HTR-8/SVneo (cell line): ENCODE results near the gene TBC1D8.

ENCODE experiments used
- DNase-seq: peaks from one replicate; pipeline ENCODE4 v3.0.0; 2011; ENCODE audit warnings: low spot score, mixed read lengths; ENCODE audit not compliant: insufficient read length
- FAIRE-seq: peaks from 2 replicates; lab custom pipeline; 2011; peaks lifted over from hg19 to GRCh38; lab: Jason Lieb, UNC

TBC1D8 gene

DNA sequence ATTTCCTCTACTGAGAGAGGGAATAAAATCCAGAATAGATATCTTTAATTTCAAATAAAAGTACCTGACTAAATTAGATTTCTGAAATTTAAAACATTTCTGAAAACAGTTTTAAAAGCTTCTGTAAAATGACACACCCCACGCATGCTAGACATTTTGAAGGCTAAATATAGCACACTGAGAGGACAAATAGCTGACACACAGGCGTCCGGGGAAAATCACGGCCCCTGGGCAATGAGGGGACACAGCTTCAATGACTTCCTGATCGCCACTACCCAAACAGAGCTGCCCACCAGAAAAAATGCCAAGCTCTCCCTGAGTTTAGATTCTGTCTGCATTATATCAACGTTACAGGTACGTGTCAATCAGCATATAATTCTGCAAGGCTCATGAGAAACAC, 10.9 kb downstream of the TBC1D8 start:
- FAIRE-seq (no peak), DNase-seq (no peak)

DNA sequence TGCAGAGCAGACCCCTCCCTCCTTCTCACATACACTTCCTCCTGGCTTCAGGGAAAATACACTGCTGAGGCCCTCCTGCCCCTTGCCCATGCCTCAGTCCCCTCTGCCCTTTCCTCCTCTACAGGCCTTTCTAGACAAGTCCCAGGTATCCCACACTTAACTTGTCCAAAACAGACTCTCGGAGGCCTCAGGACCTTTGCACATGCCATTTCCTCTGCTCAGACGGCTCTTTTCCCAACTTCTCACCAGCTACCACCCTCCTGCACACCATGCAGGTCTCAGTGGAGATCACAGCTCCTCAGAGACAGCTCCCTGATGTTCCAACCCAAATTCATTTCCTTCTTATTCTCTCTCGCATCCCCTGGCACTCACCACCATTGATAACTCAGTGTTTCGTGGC, 11.7 kb downstream of the TBC1D8 start:
- DNase-seq, result no peak

DNA sequence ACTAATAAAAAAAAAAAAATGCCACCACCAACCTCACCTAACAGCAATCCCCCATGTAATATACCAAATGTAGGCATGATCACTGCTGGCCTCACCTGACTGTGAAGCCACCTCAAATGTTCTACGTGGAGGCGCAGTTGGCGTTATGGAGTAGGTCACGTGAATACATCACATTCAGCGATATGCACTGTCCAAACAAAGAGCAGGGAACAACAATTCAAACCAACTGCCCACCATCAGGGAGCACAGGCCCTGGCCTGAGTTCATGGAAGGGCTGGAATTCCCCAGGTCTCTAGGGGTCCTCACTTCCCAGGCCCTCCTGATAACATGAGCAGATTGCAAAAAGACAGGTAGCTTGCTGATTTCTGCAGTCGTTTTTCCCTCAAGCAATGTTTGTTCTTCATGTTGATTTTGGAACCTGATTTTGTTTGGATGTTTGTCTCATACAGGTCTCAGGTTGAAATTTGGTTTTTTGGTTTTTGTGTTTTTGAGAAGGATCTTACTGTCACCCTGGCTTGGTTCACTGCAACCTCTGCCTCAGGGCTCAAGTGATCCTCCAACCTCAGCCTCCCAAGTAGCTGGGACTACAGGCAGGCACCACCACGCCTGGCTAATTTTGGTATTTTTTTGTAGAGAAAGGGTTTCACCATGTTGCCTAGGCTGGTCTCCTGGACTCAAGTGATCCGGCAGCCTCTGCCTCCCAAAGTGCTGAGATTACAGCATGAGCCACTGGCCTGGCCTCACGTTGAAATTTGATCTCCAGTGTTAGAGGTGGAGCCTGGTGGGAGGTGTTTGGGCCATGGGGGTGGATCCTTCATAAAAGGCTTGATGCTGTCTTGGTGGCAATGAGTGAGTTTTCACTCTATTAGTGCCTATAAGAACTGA, 15.5 kb downstream of the TBC1D8 start:
- FAIRE-seq (no peak), DNase-seq (no peak)

More for the DNA sequence above, 11.7 kb downstream of the TBC1D8 start:
- no peak for FAIRE-seq

DNA sequence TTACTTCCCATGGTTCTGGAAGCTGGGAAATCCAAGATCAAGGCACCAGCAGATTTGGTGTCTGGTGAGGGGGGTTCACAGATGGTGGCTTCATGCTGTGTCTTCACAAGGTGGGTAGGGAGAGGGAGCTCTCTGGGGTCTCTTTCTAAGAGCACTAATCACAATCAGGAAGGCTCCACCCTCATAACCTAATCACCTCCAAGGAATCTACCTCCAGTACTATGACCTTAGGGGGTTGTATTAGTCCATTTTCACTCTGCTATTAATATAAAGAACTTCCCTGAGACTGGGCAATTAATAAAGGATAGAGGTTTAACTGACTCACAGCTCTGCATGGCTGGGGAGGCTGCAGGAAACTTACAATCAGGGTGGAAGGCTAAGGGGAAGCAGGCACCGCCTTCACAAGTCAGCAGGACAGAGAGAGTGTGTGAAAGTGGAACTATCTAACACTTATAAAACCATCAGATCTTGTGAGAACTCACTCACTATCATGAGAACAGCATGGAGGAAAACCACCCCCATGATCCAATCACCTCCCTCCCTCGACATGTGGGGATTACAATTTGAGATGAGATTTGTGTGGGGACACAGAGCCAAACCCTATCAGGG, 17.6 kb downstream of the TBC1D8 start:
- DNase-seq (no peak), FAIRE-seq (no peak)

DNA sequence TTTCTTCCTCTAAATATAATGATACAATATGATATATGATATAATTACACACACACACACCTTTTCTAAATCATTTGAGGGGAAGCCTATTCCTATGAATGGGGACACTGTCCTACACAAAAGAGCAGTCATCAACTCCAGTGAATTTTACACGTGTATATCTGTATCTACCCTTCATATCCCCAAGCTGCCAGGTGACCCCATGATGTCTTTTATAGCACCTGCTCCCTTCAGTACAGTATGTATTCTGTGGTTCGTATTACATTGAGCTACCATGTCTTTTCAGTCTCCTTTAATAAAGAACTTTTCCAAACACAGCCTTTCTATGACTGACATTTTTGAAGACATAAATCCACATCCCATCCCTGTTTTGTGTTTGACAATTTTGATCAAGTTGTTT, 19.0 kb downstream of the TBC1D8 start:
- no peak for FAIRE-seq
- DNase-seq, result no peak

DNA sequence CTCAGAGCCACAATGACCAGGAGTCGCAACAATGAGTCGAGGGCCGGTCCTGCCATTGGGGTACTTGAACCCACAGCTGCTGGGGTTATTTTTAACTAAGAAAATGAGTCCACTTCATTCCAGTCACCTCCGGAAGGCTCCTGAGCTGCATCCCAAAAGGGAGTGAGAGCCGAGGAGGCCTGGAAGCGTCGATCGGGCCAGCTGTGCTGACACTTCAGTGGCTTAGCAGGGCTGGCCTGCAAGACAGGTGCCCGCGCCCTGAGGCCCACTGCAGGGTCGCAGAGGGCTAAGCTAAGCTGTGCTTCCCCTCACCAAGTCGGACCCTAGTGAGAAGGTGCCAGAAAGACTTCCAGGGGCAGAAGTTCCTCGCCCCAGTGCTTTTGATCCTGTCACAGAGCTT, 21.1 kb downstream of the TBC1D8 start:
- FAIRE-seq (no peak), DNase-seq (no peak)

DNA sequence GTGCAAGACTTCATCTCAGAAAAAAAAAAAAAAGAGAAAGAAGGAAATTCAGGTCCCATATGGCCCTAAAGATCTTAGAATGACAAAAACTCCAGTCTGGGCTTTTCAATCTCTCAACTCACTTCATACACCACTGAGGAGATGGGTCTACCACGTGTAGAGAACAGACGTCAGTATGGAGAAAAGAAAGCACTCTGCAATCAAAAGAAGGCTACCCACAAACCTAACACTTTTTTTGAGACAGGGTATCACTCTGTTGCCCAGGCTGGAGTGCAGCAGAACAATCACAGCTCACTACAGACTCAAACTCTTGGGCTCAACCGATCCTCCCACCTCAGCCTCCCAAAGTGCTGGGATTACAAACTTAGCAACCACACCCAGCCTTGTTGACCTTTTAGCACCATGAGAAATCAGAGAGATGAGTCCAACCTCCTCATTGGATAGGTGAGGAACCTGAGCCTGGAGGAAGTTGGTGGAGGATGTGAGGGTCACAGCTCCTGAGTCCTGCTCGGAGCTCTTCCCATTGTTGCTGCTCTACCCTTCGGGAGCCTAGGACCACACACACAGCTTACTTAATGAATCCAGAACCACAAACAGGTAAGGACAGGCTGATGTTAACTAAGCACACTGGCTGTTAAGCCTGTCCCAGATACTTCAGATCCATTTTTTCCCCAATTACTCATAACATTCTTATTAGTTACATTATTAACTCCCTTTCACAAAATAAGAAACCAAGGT, 23.7 kb downstream of the TBC1D8 start:
- FAIRE-seq, result no peak
- no peak for DNase-seq

DNA sequence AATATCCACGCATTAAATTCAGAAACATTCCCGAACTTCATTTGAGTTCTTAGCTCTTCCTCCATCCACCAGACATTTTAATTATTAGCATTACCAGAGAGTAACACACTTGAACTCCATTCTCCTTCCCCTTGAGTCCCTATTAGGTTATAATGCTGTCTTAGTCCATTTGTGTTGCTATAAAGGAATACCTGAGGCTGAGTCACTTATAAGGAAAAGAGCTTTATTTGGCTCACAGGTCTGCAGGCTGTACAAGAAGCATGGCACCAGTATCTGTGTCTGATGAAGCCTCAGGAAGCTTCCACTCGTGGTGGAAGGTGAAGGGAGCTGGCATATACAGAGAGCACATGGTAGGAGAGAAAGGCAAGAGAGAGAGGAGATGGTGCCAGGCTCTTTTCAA, 25.4 kb downstream of the TBC1D8 start:
- FAIRE-seq (no peak), DNase-seq (no peak)

DNA sequence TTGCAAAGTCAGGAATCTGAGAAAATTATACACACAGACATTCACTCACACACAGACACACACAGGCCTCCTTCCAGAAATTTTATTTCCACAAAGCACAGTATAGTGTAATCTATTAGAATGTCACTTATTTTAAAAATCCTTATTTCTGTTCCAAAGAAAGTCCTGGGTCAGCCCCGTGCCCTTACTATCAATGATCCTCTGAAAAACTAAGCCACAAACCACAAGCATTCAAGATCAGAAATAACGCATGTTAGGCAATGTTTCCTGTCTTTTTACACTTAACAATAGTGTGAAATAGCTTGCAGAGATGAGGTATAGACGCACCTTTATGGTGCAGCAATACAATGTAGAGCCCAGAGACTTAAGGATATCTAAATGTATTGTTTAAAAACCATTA, 25.8 kb downstream of the TBC1D8 start:
- DNase-seq (peak; percentile 26), FAIRE-seq (no peak)

DNA sequence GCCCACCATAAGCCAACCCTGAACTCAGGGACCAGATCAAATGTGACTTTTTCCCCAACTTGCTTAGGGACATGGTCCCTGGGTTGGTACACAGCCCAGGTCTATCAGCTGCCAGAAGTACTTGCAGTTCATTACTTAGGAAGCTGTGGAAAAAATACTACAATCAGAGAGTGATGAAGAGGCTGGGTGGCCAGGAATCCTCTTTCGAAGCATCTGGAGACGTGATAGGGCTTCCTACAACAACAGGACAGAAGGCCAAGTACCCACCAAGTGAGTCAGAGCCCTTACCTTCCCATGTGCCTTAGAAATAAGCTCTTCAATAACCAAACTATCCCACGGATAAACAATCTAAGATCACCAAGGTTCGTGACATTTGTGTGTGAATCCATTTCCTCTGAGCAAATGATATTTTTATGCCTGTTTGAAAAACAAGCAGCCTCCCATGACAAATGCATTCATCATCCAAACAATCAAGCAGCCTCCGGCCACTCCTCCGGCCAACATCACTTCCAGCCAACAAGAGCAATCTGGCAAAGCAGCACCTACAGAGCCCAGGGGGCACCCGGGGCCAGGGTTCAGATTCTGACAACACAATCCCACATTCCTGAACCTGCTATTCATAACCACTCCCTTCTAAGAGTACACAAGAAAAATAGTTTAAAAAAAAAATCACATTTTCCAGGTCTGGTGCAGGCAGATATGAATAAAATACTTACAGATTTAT, 26.4 kb downstream of the TBC1D8 start:
- no peak for FAIRE-seq
- DNase-seq, result peak; percentile 81

DNA sequence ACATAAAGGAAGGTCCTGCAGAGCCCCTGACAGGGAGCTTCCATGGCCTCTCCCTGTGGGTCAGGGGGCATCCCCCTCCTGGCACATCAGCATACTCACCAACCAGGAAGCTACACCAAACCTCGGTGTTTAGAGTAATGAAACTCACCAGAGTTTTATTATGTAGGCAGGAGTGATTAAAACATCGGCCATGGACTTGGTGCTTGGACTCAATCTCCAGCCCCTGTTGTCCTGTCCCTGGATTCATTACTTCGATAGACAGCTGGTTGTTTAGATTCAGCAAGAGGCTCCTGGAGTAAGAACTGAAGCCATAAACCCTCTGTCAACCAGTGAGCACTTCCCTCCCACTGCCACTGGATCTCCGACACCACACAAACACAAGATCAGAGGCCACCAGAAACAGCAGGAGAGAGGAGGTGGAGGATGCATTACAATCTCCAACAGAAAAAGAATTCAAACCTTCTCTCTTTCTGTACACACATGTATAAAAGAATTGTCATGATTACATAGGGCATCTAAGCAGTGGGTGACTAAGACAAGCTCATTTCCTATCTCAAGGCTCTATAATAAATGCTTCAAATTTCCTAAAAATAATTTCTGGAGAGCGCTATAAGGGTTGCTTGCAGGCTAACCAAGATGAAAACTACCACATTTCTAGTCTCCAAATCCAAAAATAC, 27.2 kb downstream of the TBC1D8 start:
- FAIRE-seq, result no peak
- no peak for DNase-seq

DNA sequence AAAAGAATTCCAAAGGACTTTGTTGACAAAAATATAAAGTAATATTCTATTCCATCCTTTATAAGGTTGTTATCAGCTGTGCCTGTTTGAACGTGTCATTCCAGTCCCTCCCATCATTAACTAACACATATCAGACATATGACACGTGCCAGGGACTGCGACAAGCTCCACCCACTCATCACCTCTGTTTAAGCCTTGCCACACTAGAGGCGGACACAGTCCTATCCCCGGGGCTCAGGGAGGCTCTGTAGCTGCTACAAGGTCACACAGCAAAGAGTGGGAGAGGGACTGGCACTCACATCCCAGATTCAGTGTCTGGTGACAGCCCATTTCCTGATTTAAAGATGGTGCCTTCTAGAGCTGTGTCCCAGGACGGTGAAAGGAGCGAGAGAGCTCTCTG, 30.0 kb downstream of the TBC1D8 start:
- FAIRE-seq, result no peak
- DNase-seq, result no peak

DNA sequence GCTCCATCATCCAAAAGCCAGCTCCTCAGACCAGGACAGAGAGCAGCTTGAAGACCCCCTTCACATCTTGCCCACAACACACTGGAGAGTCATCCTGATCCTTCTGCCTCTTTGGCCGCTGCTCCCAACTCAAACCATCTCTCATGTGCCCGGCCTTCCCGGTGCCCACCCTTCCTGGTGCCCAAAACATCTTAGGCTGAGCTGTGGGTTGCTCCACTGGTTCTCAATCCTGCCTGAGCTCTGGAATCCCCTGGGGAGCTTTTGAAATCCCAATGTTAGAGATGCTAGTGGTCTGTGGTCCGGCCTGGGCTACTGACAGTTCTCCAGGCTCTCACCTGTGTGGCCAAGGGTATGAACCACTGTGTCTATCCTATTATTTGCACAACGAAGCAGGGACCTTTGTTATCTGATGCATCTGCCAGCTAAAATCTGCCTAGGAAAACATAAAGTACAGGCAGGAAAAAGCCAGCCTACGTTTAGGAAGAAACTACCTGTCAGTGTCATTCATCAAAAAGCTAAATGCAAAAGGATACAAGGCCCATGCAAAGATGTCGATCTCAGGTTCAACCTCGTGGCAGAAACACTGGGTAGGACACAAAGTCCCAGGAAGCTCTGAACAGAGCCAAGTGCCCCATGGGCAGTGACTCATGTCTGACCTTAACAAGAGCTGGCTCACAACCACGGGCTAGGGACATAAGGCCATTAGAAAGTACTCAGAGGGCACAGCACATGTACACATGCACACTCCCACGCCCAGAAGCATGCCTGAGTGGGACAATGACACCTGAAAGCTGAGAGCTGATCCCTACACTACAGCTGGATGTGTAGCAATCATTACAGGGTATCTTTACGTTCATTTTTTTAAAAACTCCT, 30.8 kb downstream of the TBC1D8 start:
- no peak for FAIRE-seq

DNA sequence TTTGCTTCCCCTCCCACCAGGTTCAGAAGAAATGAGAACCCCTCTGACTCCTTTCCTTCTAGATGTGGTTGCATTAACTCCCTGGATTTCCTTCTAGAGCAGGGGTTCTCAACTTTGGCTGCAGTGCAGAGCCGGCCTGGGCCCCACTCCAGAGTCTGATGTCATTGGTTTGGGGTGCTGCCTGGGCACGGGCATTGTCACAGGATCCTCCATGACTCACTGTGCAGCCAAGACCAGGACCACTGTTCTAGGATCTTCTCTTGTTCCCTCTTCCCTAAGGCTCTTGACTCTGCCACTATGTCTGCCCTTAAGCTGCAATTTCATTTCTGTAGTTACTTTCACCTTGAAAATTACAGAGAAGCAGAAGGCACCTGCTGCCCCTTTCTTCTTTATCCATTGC, 31.8 kb downstream of the TBC1D8 start:
- FAIRE-seq, result no peak
- DNase-seq, result no peak

More for the DNA sequence above, 30.8 kb downstream of the TBC1D8 start:
- DNase-seq, result peak; percentile 38

DNA sequence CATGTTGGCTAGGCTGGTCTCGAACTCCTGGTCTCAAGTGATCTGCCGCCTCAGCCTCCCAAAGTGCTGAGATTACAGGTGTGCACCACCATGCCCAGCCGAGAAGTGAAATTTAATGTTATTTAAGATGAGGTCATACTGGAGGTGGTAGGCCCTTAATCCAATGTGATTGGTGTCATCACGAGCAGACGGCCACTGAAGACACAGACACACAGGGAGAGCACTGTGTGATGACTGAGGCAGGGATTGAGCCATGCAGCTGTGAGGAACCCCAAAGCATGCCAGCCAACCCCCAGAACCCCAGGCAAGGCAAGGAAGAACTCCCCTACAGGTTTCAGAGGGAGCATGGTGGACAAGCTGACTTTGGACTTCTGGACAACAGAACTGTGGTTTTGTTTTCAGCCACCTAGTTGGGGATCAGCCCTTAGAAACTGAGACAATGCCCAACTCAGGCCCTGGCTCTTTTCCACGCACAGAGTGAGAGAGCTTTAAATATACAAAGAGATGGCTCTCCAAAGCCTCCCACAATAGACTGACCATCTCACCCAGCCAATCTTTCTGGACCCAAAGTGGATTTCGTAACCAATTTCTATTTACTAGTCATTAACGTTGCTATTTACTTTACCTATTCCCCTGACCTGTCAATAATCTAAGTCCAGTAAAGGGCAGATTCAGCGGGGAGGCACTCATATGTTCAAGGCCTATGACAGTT, 34.2 kb downstream of the TBC1D8 start:
- FAIRE-seq (no peak), DNase-seq (no peak)

DNA sequence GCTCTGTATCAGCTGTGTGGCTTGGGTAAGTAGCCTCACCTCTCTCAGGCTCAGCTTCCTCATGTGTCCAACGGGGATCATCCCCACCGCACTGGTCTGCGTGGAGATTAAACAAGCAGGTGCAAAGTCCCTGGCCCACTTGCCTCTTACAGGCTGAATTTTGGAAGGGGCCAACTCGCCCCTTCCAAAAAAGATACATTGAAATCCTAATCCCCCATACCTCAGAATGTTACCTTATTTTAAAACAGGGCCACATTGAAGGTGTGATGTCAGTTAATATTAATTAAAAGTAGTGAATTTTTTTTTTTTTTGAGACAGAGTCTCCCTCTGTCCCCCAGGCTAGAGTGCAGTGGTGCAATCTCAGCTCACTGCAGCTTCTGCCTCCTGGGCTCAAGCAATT, 34.8 kb downstream of the TBC1D8 start:
- FAIRE-seq (no peak), DNase-seq (no peak)

DNA sequence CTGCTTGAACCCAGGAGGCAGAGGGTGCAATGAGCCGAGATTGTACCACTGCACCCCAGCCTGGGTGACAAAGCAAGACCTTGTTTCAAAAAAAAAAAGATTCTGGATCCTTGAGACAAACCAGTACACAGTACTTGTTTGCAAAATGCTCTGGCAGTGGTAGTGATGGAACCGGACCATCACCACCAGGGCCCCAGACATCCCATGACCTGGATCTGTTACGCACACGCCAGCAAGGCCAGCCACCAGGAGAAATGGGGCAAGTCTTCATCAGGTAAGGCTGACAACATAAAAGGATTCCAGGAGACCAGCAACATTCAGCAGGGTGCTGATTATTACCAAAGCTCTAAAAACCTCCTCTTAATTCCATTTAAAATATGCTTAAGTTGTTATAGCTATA, 35.5 kb downstream of the TBC1D8 start:
- no peak for FAIRE-seq

DNA sequence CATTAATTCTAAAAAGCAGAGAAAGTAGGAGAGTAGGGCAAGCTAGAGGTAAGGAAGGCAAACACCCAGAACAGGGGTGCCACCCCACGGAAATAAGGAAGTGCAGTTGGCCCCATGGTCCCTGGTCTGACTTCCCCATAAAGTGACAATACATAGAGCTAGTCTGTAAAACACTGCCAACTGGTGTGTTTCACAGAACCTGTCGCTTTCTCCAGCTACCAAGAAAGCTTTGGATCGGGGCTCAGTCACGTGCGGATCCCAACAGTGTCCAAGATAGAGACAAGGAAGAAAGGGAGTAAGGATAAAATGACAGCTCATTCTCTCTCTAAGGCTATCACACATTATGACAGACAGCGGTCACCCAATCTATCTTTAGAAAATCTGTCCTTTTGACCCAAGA, 36.4 kb downstream of the TBC1D8 start:
- no peak for FAIRE-seq
- no peak for DNase-seq

More for the DNA sequence above, 35.5 kb downstream of the TBC1D8 start:
- no peak for DNase-seq
